GM11168 (cell line): ENCODE measurements around the gene NEIL1.

ENCODE experiments used
- in situ Hi-C: fragments of 300-500 bp; cut with MboI; formaldehyde crosslinking; loops from one replicate; pipeline ENCODE4 v1.12.0; 2022; ENCODE audit warnings: low sequenced_read_pairs; ENCODE audit not compliant: unreplicated experiment

Gene NEIL1

GRCh38 chr15:75354454-75354853 is 7.6 kb downstream of the NEIL1 start:
- in situ Hi-C loops: no loop called here

- in situ Hi-C loops: no loop called here
Measured at GRCh38 chr15:75355369-75355768, 8.5 kb downstream of the NEIL1 start.

- in situ Hi-C loops: no loop called here
Measured at GRCh38 chr15:75356006-75356405, 9.2 kb downstream of the NEIL1 start.

GRCh38 chr15:75356517-75356916 is 9.7 kb downstream of the NEIL1 start:
- in situ Hi-C loops: no loop called here

GRCh38 chr15:75357976-75358673 is 11.3 kb downstream of the NEIL1 start:
- in situ Hi-C loops: no loop called here

- in situ Hi-C loops: no loop called here
Measured at GRCh38 chr15:75358771-75359536, 12.1 kb downstream of the NEIL1 start.

- in situ Hi-C loops: no loop called here
Measured at GRCh38 chr15:75359537-75360250, 12.9 kb downstream of the NEIL1 start.

- in situ Hi-C loops: no loop called here
Measured at GRCh38 chr15:75360391-75360790, 13.6 kb downstream of the NEIL1 start.

- in situ Hi-C loops: no loop called here
Measured at GRCh38 chr15:75360856-75361255, 14.0 kb downstream of the NEIL1 start.

GRCh38 chr15:75361361-75361988 is 14.6 kb downstream of the NEIL1 start:
- in situ Hi-C loops: no loop called here

- in situ Hi-C loops: no loop called here
Measured at GRCh38 chr15:75361989-75362641, 15.3 kb downstream of the NEIL1 start.

GRCh38 chr15:75362642-75363249 is 15.9 kb downstream of the NEIL1 start:
- in situ Hi-C loops: no loop called here

- in situ Hi-C loops: no loop called here
Measured at GRCh38 chr15:75363786-75364185, 16.9 kb downstream of the NEIL1 start.

- in situ Hi-C loops: no loop called here
Measured at GRCh38 chr15:75364881-75365280, 18.0 kb downstream of the NEIL1 start.

- in situ Hi-C loops: no loop called here
Measured at GRCh38 chr15:75366163-75366562, 19.3 kb downstream of the NEIL1 start.

- in situ Hi-C loops: no loop called here
Measured at GRCh38 chr15:75367006-75367405, 20.2 kb downstream of the NEIL1 start.

GRCh38 chr15:75367406-75367912 is 20.6 kb downstream of the NEIL1 start:
- in situ Hi-C loops: no loop called here

GRCh38 chr15:75367913-75368688 is 21.3 kb downstream of the NEIL1 start, which contains the start of gene MAN2C1:
TSS of gene MAN2C1 (minus strand) at chr15:75368607. CDS start at chr15:75368583, 24 bp downstream.
- in situ Hi-C loops: no loop called here
